ENCODE data around the gene SLC44A3. TPM values are rescaled to one million over a fixed set of nuclear protein-coding genes. Genes with fewer than 3 reads are reported as not detected.
A peak's percentile ranks its signal among the peaks of the same experiment; 100 is the strongest.

SLC44A3 gene
- total and polyA plus RNA-seq, 2 of the 13 experiments (the other 11 are each of a cell fraction or from before 2014, with no cell fraction given): 6.8 to 14.1 TPM

- TF ChIP-seq TRIM24 (CRISPR knock-in tag; IDR thresholded peaks at IDR 0.05) (no peak), ZNF770 (CRISPR knock-in tag; IDR thresholded peaks at IDR 0.05) (no peak), ZNF337 (CRISPR knock-in tag; IDR thresholded peaks at IDR 0.05; ENCODE audit: borderline replicate concordance, low read depth) (no peak), EP300 (IDR thresholded peaks at IDR 0.05; ENCODE audit: low read depth in 2 of 2, low read length in 2 of 2) (peak in 1 of 2 experiments; percentile 4; a peak in 1 of 4 replicates), EP300 (CRISPR knock-in tag; IDR thresholded peaks at IDR 0.05; ENCODE audit: borderline replicate concordance) (no peak), ZNF879 (CRISPR knock-in tag; IDR thresholded peaks at IDR 0.05) (no peak), ATF5 (CRISPR knock-in tag; IDR thresholded peaks at IDR 0.05; ENCODE audit: low read depth) (no peak), KDM3A (CRISPR knock-in tag; IDR thresholded peaks at IDR 0.05; ENCODE audit: low read depth) (no peak), GPBP1L1 (CRISPR knock-in tag; IDR thresholded peaks at IDR 0.05) (no peak), ZNF264 (CRISPR knock-in tag; IDR thresholded peaks at IDR 0.05) (peak; percentile 61; the same call in 1 of the 2 replicates), ZFY (CRISPR knock-in tag; IDR thresholded peaks at IDR 0.05) (no peak), ESRRA (CRISPR knock-in tag; IDR thresholded peaks at IDR 0.05; ENCODE audit: low read depth) (no peak), LBX2 (CRISPR knock-in tag; IDR thresholded peaks at IDR 0.05; ENCODE audit: borderline replicate concordance) (no peak), HOXA5 (CRISPR knock-in tag; IDR thresholded peaks at IDR 0.05) (peak; percentile 80), ZNF124 (CRISPR knock-in tag; IDR thresholded peaks at IDR 0.05) (no peak), ELF1 (CRISPR knock-in tag; IDR thresholded peaks at IDR 0.05) (no peak), CBX5 (CRISPR knock-in tag; IDR thresholded peaks at IDR 0.05; ENCODE audit: borderline replicate concordance) (no peak), RFXAP (CRISPR knock-in tag; IDR thresholded peaks at IDR 0.05; ENCODE audit: borderline replicate concordance) (peak; percentile 23; the same call in 1 of the 2 replicates), ZFP1 (CRISPR knock-in tag; IDR thresholded peaks at IDR 0.05) (no peak), NCOR1 (IDR thresholded peaks at IDR 0.05; ENCODE audit: borderline replicate concordance, low read length) (no peak), ZGPAT (CRISPR knock-in tag; IDR thresholded peaks at IDR 0.05) (no peak), ZNF138 (CRISPR knock-in tag; IDR thresholded peaks at IDR 0.05; ENCODE audit: low read depth) (no peak), ZFP62 (CRISPR knock-in tag; IDR thresholded peaks at IDR 0.05) (no peak), MXI1 (IDR thresholded peaks at IDR 0.05; ENCODE audit: borderline replicate concordance, low read depth, low read length) (peak; percentile 28; the same call in 1 of the 3 replicates), PLRG1 (conservative IDR thresholded peaks at IDR 0.05) (no peak)
- TF ChIP-seq, protein P1, sequence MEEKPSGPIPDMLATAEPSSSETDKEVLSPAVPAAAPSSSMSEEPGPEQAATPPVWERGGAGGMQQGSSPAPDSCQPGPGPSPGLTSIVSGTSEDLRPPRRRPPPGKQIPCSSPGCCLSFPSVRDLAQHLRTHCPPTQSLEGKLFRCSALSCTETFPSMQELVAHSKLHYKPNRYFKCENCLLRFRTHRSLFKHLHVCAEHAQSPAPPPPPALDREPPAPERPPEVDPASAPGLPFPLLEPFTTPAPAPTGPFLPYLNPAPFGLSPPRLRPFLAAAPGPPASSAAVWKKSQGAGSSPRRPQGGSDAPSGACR (CRISPR knock-in tag; IDR thresholded peaks at IDR 0.05): 0 out of 2 replicates have a peak, but pooled peaks have one; percentile 40
These were observed 105.5 kb downstream of the SLC44A3 start (continued) for GRCh38 chr1:94925561-94926125.

All from HepG2 (cell line).